IMR-90 (cell line): ENCODE measurements around the gene AUNIP. TPM values are rescaled to one million over a fixed set of nuclear protein-coding genes. Genes with fewer than 3 reads are reported as not detected.

Experiments used
- ATAC-seq: fragments of 200-7000 bp; cut with Tn5 transposase; 2 replicates; pipeline ENCODE4 v1.9.1; 2020; ENCODE audit warnings: low read depth, mild to moderate bottlenecking, moderate library complexity
- BruUV-seq: library from RNA; stranded (reverse); fragments of 400-500 nt; replicated peaks from 2 replicates; lab custom pipeline; 2021; lab: Mats Ljungman, UMichigan
- CTCF ChIA-PET: fragments of 300-600 bp; formaldehyde crosslinking; extraction: SDS; loops from one replicate; lab custom pipeline; 2021; ENCODE audit warnings: antibody characterized with exemption; lab: Yijun Ruan, JAX
- POLR2A ChIA-PET: fragments of 300-600 bp; sonication (Branson Sonifier 250); formaldehyde crosslinking; loops from one replicate; lab custom pipeline; 2022; ENCODE audit warnings: antibody characterized with exemption; ENCODE audit not compliant: unreplicated experiment; lab: Charles Lee
- DNase-seq: peaks from one replicate; pipeline ENCODE4 v3.0.0; 2013
- H2AFZ ChIP-seq: replicated peaks from 2 replicates; pipeline ENCODE3; 2013; ENCODE audit warnings: low read length, mild to moderate bottlenecking; ENCODE audit not compliant: poor library complexity
- H2AK5ac ChIP-seq: 2 replicates; pipeline ENCODE4 v1.6.1; 2013; ENCODE audit warnings: low read depth, low read length, inconsistent platforms
- H2AK9ac ChIP-seq: replicated peaks from 2 replicates; pipeline ENCODE3; 2013; ENCODE audit warnings: mild to moderate bottlenecking, low read depth, low read length, moderate library complexity; ENCODE audit not compliant: poor library complexity
- H2BK120ac ChIP-seq: 2 replicates; pipeline ENCODE4 v1.6.1; 2013; ENCODE audit warnings: low read depth, low read length, inconsistent platforms
- H2BK15ac ChIP-seq: 3 replicates; pipeline ENCODE4 v1.6.1; 2013; ENCODE audit warnings: low read depth, low read length, inconsistent platforms
- H2BK20ac ChIP-seq: 2 replicates; pipeline ENCODE4 v1.6.1; 2013; ENCODE audit warnings: low read depth, mild to moderate bottlenecking, inconsistent platforms, low read length, moderate library complexity
- H2BK5ac ChIP-seq: 2 replicates; pipeline ENCODE4 v1.6.1; 2013; ENCODE audit warnings: mild to moderate bottlenecking, low read depth, low read length, inconsistent platforms; ENCODE audit not compliant: poor library complexity, severe bottlenecking
- H3K14ac ChIP-seq: replicated peaks from 2 replicates; pipeline ENCODE4 v1.6.1; 2013; ENCODE audit warnings: low read depth, low read length, inconsistent platforms
- H3K18ac ChIP-seq: 2 replicates; pipeline ENCODE4 v1.6.1; 2013; ENCODE audit warnings: low read depth, low read length, control low read depth
- H3K23ac ChIP-seq: 2 replicates; pipeline ENCODE4 v1.6.1; 2013; ENCODE audit warnings: low read depth, low read length, inconsistent platforms
- H3K27ac ChIP-seq: 2 replicates; pipeline ENCODE4 v1.5.1; 2013; ENCODE audit warnings: mild to moderate bottlenecking, control low read depth, low read length; ENCODE audit not compliant: insufficient read depth
- H3K27me3 ChIP-seq: 2 replicates; pipeline ENCODE4 v1.6.1; 2013; ENCODE audit warnings: low read length; ENCODE audit not compliant: control insufficient read depth, insufficient read depth
- H3K36me3 ChIP-seq: 2 replicates; pipeline ENCODE4 v1.6.1; 2013; ENCODE audit warnings: low read length, mixed read lengths; ENCODE audit not compliant: control insufficient read depth, insufficient read depth
- H3K4ac ChIP-seq: 2 replicates; pipeline ENCODE4 v1.6.1; 2013; ENCODE audit warnings: low read depth, low read length, inconsistent platforms
- H3K4me1 ChIP-seq: 2 replicates; pipeline ENCODE4 v1.6.1; 2013; ENCODE audit warnings: low read length, mixed read lengths; ENCODE audit not compliant: control insufficient read depth, insufficient read depth
- H3K4me2 ChIP-seq: 2 replicates; pipeline ENCODE4 v1.6.1; 2013; ENCODE audit warnings: low read depth, mild to moderate bottlenecking, control low read depth, low read length, moderate library complexity
- H3K4me3 ChIP-seq: 2 replicates; pipeline ENCODE4 v1.5.1; 2013; ENCODE audit warnings: low read depth, mild to moderate bottlenecking, control low read depth, low read length, moderate library complexity; ENCODE audit not compliant: insufficient read depth
- H3K56ac ChIP-seq: 2 replicates; pipeline ENCODE4 v1.6.1; 2013; ENCODE audit warnings: low read length, inconsistent platforms; ENCODE audit not compliant: insufficient read depth; ENCODE audit errors: extremely low read depth
- H3K79me1 ChIP-seq, 2 experiments: 2 replicates each; pipeline ENCODE4 v1.6.1; 2013; ENCODE audit warnings: low read length in 2 of 2, inconsistent platforms in 1 of 2, low read depth in 1 of 2
- H3K9ac ChIP-seq: 2 replicates; pipeline ENCODE4 v1.6.1; 2013; ENCODE audit warnings: low read depth, low read length, control low read depth
- H3K9me1 ChIP-seq: 2 replicates; pipeline ENCODE4 v1.6.1; 2013; ENCODE audit warnings: low read length, inconsistent platforms; ENCODE audit not compliant: insufficient read depth
- H3K9me3 ChIP-seq: 2 replicates; pipeline ENCODE4 v1.6.1; 2013; ENCODE audit warnings: low read length; ENCODE audit not compliant: control insufficient read depth, insufficient read depth
- H4K20me1 ChIP-seq: 2 replicates; pipeline ENCODE4 v1.6.1; 2013; ENCODE audit warnings: low read length, inconsistent platforms; ENCODE audit not compliant: insufficient read depth
- H4K5ac ChIP-seq: 2 replicates; pipeline ENCODE4 v1.6.1; 2013; ENCODE audit warnings: mild to moderate bottlenecking, low read depth, low read length, control low read depth
- H4K8ac ChIP-seq, 2 experiments: 2 replicates each; pipeline ENCODE4 v1.6.1; 2013; ENCODE audit warnings: low read depth in 2 of 2, low read length in 2 of 2, control low read depth in 1 of 2, inconsistent platforms in 1 of 2
- H4K91ac ChIP-seq: 2 replicates; pipeline ENCODE4 v1.6.1; 2013; ENCODE audit warnings: low read depth, low read length, inconsistent platforms; ENCODE audit not compliant: insufficient read depth
- BHLHE40 ChIP-seq: fragments of 150-350 bp; IDR thresholded peaks from 2 replicates; pipeline ENCODE4 v1.6.1; 2016; ENCODE audit warnings: mild to moderate bottlenecking, low read depth, low read length
- CEBPB ChIP-seq: IDR thresholded peaks from 2 replicates; pipeline ENCODE4 v1.6.1; 2012; ENCODE audit warnings: low read depth, low read length, improper control_type of control experiment
- CHD1 ChIP-seq: IDR thresholded peaks from 2 replicates; pipeline ENCODE4 v1.6.1; 2012; ENCODE audit warnings: low read depth, low read length, improper control_type of control experiment
- CTCF ChIP-seq: conservative IDR thresholded peaks from 2 replicates; pipeline ENCODE4 v1.5.1; 2012; ENCODE audit warnings: mild to moderate bottlenecking, low read depth, low read length, improper control_type of control experiment
- ELK1 ChIP-seq: fragments of 150-350 bp; IDR thresholded peaks from 2 replicates; pipeline ENCODE4 v1.6.1; 2016; ENCODE audit warnings: low read depth, mild to moderate bottlenecking, low read length, moderate library complexity, borderline replicate concordance
- FOS ChIP-seq: fragments of 150-350 bp; IDR thresholded peaks from 2 replicates; pipeline ENCODE4 v1.6.1; 2016; ENCODE audit warnings: low read depth, low read length
- MAFK ChIP-seq: IDR thresholded peaks from 2 replicates; pipeline ENCODE4 v1.6.1; 2012; ENCODE audit warnings: low read depth, low read length, improper control_type of control experiment
- MAZ ChIP-seq: IDR thresholded peaks from 2 replicates; pipeline ENCODE4 v1.6.1; 2012; ENCODE audit warnings: low read depth, mild to moderate bottlenecking, low read length, improper control_type of control experiment, moderate library complexity, borderline replicate concordance
- MXI1 ChIP-seq: IDR thresholded peaks from 2 replicates; pipeline ENCODE4 v1.6.1; 2012; ENCODE audit warnings: low read depth, mild to moderate bottlenecking, low read length, moderate library complexity, borderline replicate concordance
- NFE2L2 ChIP-seq: fragments of 150-350 bp; IDR thresholded peaks from 2 replicates; pipeline ENCODE4 v1.6.1; 2016; ENCODE audit warnings: low read depth, mild to moderate bottlenecking, low read length
- RAD21 ChIP-seq: IDR thresholded peaks from 2 replicates; pipeline ENCODE4 v1.6.1; 2012; ENCODE audit warnings: low read length, improper control_type of control experiment
- RCOR1 ChIP-seq: IDR thresholded peaks from 2 replicates; pipeline ENCODE4 v1.6.1; 2012; ENCODE audit warnings: mild to moderate bottlenecking, low read length, improper control_type of control experiment; ENCODE audit not compliant: insufficient replicate concordance
- RFX5 ChIP-seq: IDR thresholded peaks from 2 replicates; pipeline ENCODE4 v1.8.0; 2012; ENCODE audit warnings: low read depth, mild to moderate bottlenecking, low read length, moderate library complexity
- WGBS, 2 experiments: methylation state at CpG; one replicate each; pipeline versions ENCODE4 v1.1.5 to v1.1.7; 2013; ENCODE audit warnings: missing lambda C conversion rate in 2 of 2; ENCODE audit not compliant: insufficient read length in 1 of 2; ENCODE audit errors: extremely low coverage in 2 of 2; 5-methylcytosine and 5-hydroxymethylcytosine counted together
- dilution Hi-C: fragments of 300-500 bp; cut with HindIII; formaldehyde crosslinking; loops from one replicate; pipeline ENCODE4 v1.14.3; 2018; ENCODE audit warnings: low sequenced_read_pairs; ENCODE audit not compliant: unreplicated experiment
- in situ Hi-C: fragments of 300-500 bp; cut with MboI; formaldehyde crosslinking; loops from 3 replicates; pipeline ENCODE4 v1.14.3; 2019; ENCODE audit warnings: low sequenced_read_pairs, inconsistent platforms, mixed read lengths
- intact Hi-C: fragments of 100-400 bp; cut with micrococcal nuclease; formaldehyde crosslinking; loops from 2 replicates; pipeline ENCODE4 v1.10.0; 2022
- polyA plus RNA-seq, 3 experiments: library from polyadenylated mRNA; depleted of rRNA; stranded (reverse); fragments of >200 nt; gene quantifications; 2 replicates each; pipeline ENCODE4 v1.2.3, GENCODE V29; 2012; ENCODE audit warnings: low replicate concordance in 1 of 3
- total RNA-seq: library from RNA; depleted of rRNA; stranded (reverse); fragments of >200 nt; gene quantifications from 2 replicates; pipeline ENCODE4 v1.2.3, GENCODE V29; 2012

The AUNIP gene
- total and polyA plus RNA-seq, 2 of the 4 experiments (the other 2 are of a cell fraction): 2.4 to 5.0 TPM

- H2AK9ac ChIP-seq: no peak overlapping the region
- no peak for ATAC-seq
- TF ChIP-seq RAD21 (no peak), FOS (no peak), NFE2L2 (no peak), BHLHE40 (no peak), RFX5 (no peak), RCOR1 (no peak), MAFK (no peak), CEBPB (no peak), CTCF (no peak), ELK1 (no peak), MXI1 (no peak), MAZ (no peak), CHD1 (no peak)
- no peaks in the 10 kb centered on the region; the same call in 1 of the 2 replicates for H3K9me1 ChIP-seq
- H3K23ac ChIP-seq: peak overlapping the region; percentile 21
- peaks cover 13 to 27% of the 10 kb centered on the region in 2 experiments for H3K79me1 ChIP-seq
- H3K9ac ChIP-seq: peak overlapping the region; percentile 49; the same call in 1 of the 2 replicates
- no peak overlapping the region for H2AK5ac ChIP-seq
- peak overlapping the region in 1 of 2 experiments; percentile 76; a peak in 1 of 4 replicates for H4K8ac ChIP-seq
- H3K4ac ChIP-seq: peak overlapping the region; percentile 18; the same call in 1 of the 2 replicates
- H4K20me1 ChIP-seq: peaks cover 5% of the 10 kb centered on the region; the same call in 1 of the 2 replicates
- H2BK15ac ChIP-seq: no peak overlapping the region
- no peak overlapping the region for H4K5ac ChIP-seq
- intact Hi-C loops (no loop called here), in situ Hi-C loops (no loop called here), dilution Hi-C loops (no loop called here)
- no peaks in the 10 kb centered on the region for H3K9me3 ChIP-seq
- no peaks in the 10 kb centered on the region for H3K27me3 ChIP-seq
- no peak overlapping the region for H3K14ac ChIP-seq
- no peak overlapping the region for H2BK5ac ChIP-seq
- POLR2A ChIA-PET: no interaction called here
- H3K18ac ChIP-seq: no peak overlapping the region
- no peak overlapping the region; the same call in 1 of the 2 replicates for H3K27ac ChIP-seq
- WGBS, 2 experiments: 53% methylated on average over 3 of the region's 7 CpGs; no CpG with 5 or more reads in 1 of the 2 experiments
- H3K4me2 ChIP-seq: peak overlapping the region; percentile 84
- H2AFZ ChIP-seq: peak overlapping the region; percentile 98
- H3K36me3 ChIP-seq: peaks cover 15% of the 10 kb centered on the region
- H2BK120ac ChIP-seq: no peak overlapping the region
- peak overlapping the region; percentile 58; the same call in 1 of the 2 replicates for H3K4me3 ChIP-seq
- CTCF ChIA-PET: no interaction called here
- H3K4me1 ChIP-seq: no peaks in the 10 kb centered on the region; the same call in 1 of the 2 replicates
- no peak overlapping the region for H4K91ac ChIP-seq
- DNase-seq: no peak
- BruUV-seq: no TSS peak
- H2BK20ac ChIP-seq: no peak overlapping the region
- peak overlapping the region; percentile 24; the same call in 1 of the 2 replicates for H3K56ac ChIP-seq
Observed at GRCh38 chr1:25858494-25858893, 763 bp downstream of the AUNIP start.
